Measurements from ENCODE around the gene GNG2. TPM values are rescaled to one million over a fixed set of nuclear protein-coding genes. Genes with fewer than 3 reads are reported as not detected.

Gene GNG2
- total RNA-seq, 3 donors from 2014 or later, result 9.9 to 52.2 (median 16.6) TPM

- TF ChIP-seq, protein P1, sequence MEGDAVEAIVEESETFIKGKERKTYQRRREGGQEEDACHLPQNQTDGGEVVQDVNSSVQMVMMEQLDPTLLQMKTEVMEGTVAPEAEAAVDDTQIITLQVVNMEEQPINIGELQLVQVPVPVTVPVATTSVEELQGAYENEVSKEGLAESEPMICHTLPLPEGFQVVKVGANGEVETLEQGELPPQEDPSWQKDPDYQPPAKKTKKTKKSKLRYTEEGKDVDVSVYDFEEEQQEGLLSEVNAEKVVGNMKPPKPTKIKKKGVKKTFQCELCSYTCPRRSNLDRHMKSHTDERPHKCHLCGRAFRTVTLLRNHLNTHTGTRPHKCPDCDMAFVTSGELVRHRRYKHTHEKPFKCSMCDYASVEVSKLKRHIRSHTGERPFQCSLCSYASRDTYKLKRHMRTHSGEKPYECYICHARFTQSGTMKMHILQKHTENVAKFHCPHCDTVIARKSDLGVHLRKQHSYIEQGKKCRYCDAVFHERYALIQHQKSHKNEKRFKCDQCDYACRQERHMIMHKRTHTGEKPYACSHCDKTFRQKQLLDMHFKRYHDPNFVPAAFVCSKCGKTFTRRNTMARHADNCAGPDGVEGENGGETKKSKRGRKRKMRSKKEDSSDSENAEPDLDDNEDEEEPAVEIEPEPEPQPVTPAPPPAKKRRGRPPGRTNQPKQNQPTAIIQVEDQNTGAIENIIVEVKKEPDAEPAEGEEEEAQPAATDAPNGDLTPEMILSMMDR (IDR thresholded peaks at IDR 0.05), result peak; percentile 87
- intact Hi-C loops (cut with DNase I, micrococcal nuclease), result no loop called here
- no peaks in the 10 kb centered on the region for H3K36me3 ChIP-seq (ENCODE audit: low read depth)
Measured at GRCh38 chr14:51979088-51979709, 118.8 kb downstream of the GNG2 start.

GRCh38 chr14:51981218-51981854 lies 120.9 kb downstream of the GNG2 start:
- no peak overlapping the region for H3K4me3 ChIP-seq
- TF ChIP-seq, protein P1 (IDR thresholded peaks at IDR 0.05), result no peak
- no peaks in the 10 kb centered on the region for H3K9me3 ChIP-seq
- intact Hi-C loops (cut with DNase I, micrococcal nuclease), result no loop called here
- H3K4me1 ChIP-seq (ENCODE audit: low read depth), result no peaks in the 10 kb centered on the region
- no peak for DNase-seq
- H3K36me3 ChIP-seq (ENCODE audit: low read depth), result no peaks in the 10 kb centered on the region
- no peak for ATAC-seq

More at GRCh38 chr14:51979088-51979709, 118.8 kb downstream of the GNG2 start:
- ATAC-seq (peak; percentile 91), DNase-seq (peak; percentile 68 to 95 (median 86))
- Histone ChIP-seq H3K4me1 (ENCODE audit: low read depth) (no peaks in the 10 kb centered on the region), H3K9me3 (no peaks in the 10 kb centered on the region), H3K4me3 (no peak overlapping the region)

GRCh38 chr14:51988221-51988620 lies 127.8 kb downstream of the GNG2 start:
- no peaks in the 10 kb centered on the region for H3K4me1 ChIP-seq (ENCODE audit: low read depth)
- no peaks in the 10 kb centered on the region for H3K36me3 ChIP-seq (ENCODE audit: low read depth)
- TF ChIP-seq, protein P1 (IDR thresholded peaks at IDR 0.05), result no peak
- intact Hi-C loops (cut with DNase I, micrococcal nuclease), result no loop called here
- ATAC-seq (no peak), DNase-seq (no peak)
- H3K9me3 ChIP-seq, result no peaks in the 10 kb centered on the region
- no peak overlapping the region for H3K4me3 ChIP-seq

- H3K9me3 ChIP-seq, result no peaks in the 10 kb centered on the region
- TF ChIP-seq, protein P1 (IDR thresholded peaks at IDR 0.05), result no peak
- DNase-seq (peak; percentile 95 to 97 (median 96)), ATAC-seq (peak; percentile 99)
- intact Hi-C loops (cut with DNase I, micrococcal nuclease), result loop anchor here (10.0 kb wide), 2 partner anchors 75 to 285 kb away; partner anchors contain the start of gene NID2 (in 1 of the 2)
- no peaks in the 10 kb centered on the region for H3K4me1 ChIP-seq (ENCODE audit: low read depth)
- no peaks in the 10 kb centered on the region for H3K36me3 ChIP-seq (ENCODE audit: low read depth)
- peak within 1 kb of the TSS; percentile 89 for H3K4me3 ChIP-seq
Measured at GRCh38 chr14:51989293-51990234, 129.2 kb downstream of the GNG2 start, which contains the start of gene RTRAF. TSS of gene RTRAF (plus strand) at chr14:51989546. CDS start at chr14:51989640, 94 bp downstream.

- TF ChIP-seq, protein P1 (IDR thresholded peaks at IDR 0.05), result no peak
- Histone ChIP-seq H3K36me3 (ENCODE audit: low read depth) (no peaks in the 10 kb centered on the region), H3K4me1 (ENCODE audit: low read depth) (no peaks in the 10 kb centered on the region), H3K9me3 (no peaks in the 10 kb centered on the region), H3K4me3 (no peak overlapping the region)
- DNase-seq, result no peak
- intact Hi-C loops (cut with DNase I, micrococcal nuclease), result loop anchor here (10.0 kb wide), 2 partner anchors 74 to 284 kb away; partner anchors contain the start of gene NID2 (in 1 of the 2)
- ATAC-seq, result no peak
Measured at GRCh38 chr14:51990488-51990887, 130.1 kb downstream of the GNG2 start.
